ENCODE results near the gene CAMTA1.

DNA sequence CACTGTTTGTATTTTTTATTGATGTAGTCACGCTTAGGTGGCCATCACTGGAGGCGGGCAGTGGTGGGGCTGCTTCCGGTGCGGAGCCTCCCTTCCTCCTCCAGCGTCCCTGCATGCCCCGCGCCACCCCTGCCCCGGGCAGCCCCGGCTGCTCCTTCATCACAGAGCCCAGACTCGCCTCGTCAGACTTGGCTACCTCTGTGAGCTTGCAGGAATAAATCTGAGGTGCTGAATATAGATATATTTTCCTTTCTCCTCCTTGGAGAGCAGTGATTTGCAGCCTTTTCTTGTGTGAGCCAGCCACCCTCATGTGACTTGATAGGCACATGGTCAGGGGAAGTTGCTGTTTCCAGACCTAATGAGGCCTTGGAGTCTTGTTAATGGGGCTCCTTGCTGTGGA lies 573.2 kb downstream of the CAMTA1 start:
- TF ChIP-seq, protein P1, sequence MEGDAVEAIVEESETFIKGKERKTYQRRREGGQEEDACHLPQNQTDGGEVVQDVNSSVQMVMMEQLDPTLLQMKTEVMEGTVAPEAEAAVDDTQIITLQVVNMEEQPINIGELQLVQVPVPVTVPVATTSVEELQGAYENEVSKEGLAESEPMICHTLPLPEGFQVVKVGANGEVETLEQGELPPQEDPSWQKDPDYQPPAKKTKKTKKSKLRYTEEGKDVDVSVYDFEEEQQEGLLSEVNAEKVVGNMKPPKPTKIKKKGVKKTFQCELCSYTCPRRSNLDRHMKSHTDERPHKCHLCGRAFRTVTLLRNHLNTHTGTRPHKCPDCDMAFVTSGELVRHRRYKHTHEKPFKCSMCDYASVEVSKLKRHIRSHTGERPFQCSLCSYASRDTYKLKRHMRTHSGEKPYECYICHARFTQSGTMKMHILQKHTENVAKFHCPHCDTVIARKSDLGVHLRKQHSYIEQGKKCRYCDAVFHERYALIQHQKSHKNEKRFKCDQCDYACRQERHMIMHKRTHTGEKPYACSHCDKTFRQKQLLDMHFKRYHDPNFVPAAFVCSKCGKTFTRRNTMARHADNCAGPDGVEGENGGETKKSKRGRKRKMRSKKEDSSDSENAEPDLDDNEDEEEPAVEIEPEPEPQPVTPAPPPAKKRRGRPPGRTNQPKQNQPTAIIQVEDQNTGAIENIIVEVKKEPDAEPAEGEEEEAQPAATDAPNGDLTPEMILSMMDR (IDR thresholded peaks at IDR 0.05; ENCODE audit: borderline replicate concordance, extremely low read depth, low read length, poor library complexity, severe bottlenecking): no peak
- TF ChIP-seq EZH2 (IDR thresholded peaks at IDR 0.05; ENCODE audit: borderline replicate concordance, low read depth, low read length, severe bottlenecking): no peak

All from DND-41 (cell line).